Peyer's patch (tissue), 4 donors: Measurements from ENCODE around the gene AHR.

Source experiments
- POLR2A ChIP-seq, 2 donors: fragments of 450-650 bp; IDR thresholded peaks; one replicate each; pipeline ENCODE4 v1.5.1; 2017; ENCODE audit warnings: antibody characterized with exemption in 2 of 2, mild to moderate bottlenecking in 2 of 2, moderate library complexity in 2 of 2
- TF ChIP-seq, protein P1 (sequence below), 6 experiments: fragments of 450-650 bp in 4 of 6; fragments of 200-600 bp in 2 of 6; sonication (generic) in 1 of 6; IDR thresholded peaks; one replicate each; pipeline ENCODE4 v1.5.1; 2017 to 2019; ENCODE audit warnings: antibody characterized with exemption in 6 of 6, mild to moderate bottlenecking in 3 of 6, moderate library complexity in 1 of 6

DNA sequence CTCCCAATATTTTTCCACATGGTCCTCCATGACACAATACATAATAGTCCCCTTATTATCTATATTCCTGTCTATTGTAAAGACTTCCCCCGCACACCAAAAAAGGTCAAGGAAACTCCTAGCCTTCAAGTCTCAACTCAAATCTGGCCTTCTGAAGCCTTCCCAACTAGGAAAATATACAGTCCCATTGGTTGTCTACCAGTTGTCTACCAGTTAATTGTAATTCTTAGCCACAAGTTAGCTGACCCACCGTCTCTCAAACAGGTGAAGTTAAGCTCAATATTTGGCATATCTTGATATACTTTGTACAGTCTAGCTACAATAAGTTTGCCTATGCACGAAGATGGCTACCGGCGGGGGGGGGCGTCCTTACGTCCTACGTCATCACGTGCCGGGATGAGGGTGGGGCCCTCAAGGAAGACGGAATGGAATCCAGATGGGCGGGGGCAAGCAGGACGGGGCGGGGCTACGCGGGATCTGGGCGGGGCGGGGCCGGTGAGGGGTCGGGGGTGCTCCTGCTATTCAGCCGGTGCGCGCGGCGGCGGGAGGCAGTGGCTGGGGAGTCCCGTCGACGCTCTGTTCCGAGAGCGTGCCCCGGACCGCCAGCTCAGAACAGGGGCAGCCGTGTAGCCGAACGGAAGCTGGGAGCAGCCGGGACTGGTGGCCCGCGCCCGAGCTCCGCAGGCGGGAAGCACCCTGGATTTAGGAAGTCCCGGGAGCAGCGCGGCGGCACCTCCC lies at the start of gene AHR:
- TF ChIP-seq, protein P1, sequence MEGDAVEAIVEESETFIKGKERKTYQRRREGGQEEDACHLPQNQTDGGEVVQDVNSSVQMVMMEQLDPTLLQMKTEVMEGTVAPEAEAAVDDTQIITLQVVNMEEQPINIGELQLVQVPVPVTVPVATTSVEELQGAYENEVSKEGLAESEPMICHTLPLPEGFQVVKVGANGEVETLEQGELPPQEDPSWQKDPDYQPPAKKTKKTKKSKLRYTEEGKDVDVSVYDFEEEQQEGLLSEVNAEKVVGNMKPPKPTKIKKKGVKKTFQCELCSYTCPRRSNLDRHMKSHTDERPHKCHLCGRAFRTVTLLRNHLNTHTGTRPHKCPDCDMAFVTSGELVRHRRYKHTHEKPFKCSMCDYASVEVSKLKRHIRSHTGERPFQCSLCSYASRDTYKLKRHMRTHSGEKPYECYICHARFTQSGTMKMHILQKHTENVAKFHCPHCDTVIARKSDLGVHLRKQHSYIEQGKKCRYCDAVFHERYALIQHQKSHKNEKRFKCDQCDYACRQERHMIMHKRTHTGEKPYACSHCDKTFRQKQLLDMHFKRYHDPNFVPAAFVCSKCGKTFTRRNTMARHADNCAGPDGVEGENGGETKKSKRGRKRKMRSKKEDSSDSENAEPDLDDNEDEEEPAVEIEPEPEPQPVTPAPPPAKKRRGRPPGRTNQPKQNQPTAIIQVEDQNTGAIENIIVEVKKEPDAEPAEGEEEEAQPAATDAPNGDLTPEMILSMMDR (IDR thresholded peaks at IDR 0.05) = no peak
- peak; percentile 94 for TF ChIP-seq POLR2A (IDR thresholded peaks at IDR 0.05)
